CD4-positive, alpha-beta T cell (primary cell): ENCODE results near the gene PADI4. TPM values are rescaled to one million over a fixed set of nuclear protein-coding genes. Genes with fewer than 3 reads are reported as not detected.

Experiments used
- ATAC-seq: fragments of 200-7000 bp; cut with Tn5 transposase; one replicate; pipeline ENCODE4 v1.10.0; 2022; ENCODE audit warnings: mild to moderate bottlenecking; ENCODE audit not compliant: poor library complexity
- CTCF ChIA-PET: fragments of 350-600 bp; sonication (Branson Sonifier 250); formaldehyde crosslinking; loops from one replicate; lab custom pipeline; 2021; ENCODE audit warnings: antibody characterized with exemption, inconsistent platforms; lab: Charles Lee
- POLR2A ChIA-PET: fragments of 350-600 bp; sonication (Branson Sonifier 250); formaldehyde crosslinking; loops from one replicate; lab custom pipeline; 2021; ENCODE audit warnings: antibody characterized with exemption, inconsistent platforms; lab: Charles Lee
- DNase-seq, 14 experiments: peaks; one replicate each; pipeline ENCODE4 v3.0.0-alpha.2; 2013 to 2020; ENCODE audit warnings: mixed read lengths in 2 of 14
- H3K27ac ChIP-seq, 2 donors: one replicate each; pipeline versions ENCODE4 v1.5.1 to v1.7.0; 2013; ENCODE audit warnings: low read length in 2 of 2, low read depth in 1 of 2, mild to moderate bottlenecking in 1 of 2
- H3K27me3 ChIP-seq, 2 experiments: 1 replicate in 1 of 2; 2 replicates in 1 of 2; pipeline versions ENCODE4 v1.6.1 to v1.7.0; 2013; ENCODE audit warnings: low read length in 2 of 2, control low read depth in 1 of 2, mild to moderate bottlenecking in 1 of 2, moderate library complexity in 1 of 2; ENCODE audit not compliant: insufficient read depth in 2 of 2, control insufficient read depth in 1 of 2
- H3K36me3 ChIP-seq: one replicate; pipeline ENCODE4 v1.6.1; 2013; ENCODE audit warnings: low read length, control low read depth; ENCODE audit not compliant: insufficient read depth
- H3K4me1 ChIP-seq: one replicate; pipeline ENCODE4 v1.6.1; 2013; ENCODE audit warnings: low read length, control low read depth; ENCODE audit not compliant: insufficient read depth
- H3K4me3 ChIP-seq: one replicate; pipeline ENCODE4 v1.5.1; 2013; ENCODE audit warnings: mild to moderate bottlenecking, low read length, moderate library complexity
- H3K9me3 ChIP-seq, 2 experiments: 1 replicate in 1 of 2; 2 replicates in 1 of 2; pipeline versions ENCODE4 v1.6.1 to v1.7.0; 2013; ENCODE audit warnings: low read length in 2 of 2, mild to moderate bottlenecking in 2 of 2, control low read depth in 1 of 2, moderate library complexity in 1 of 2; ENCODE audit not compliant: control insufficient read depth in 1 of 2, insufficient read depth in 1 of 2
- H3K27ac Mint-ChIP-seq: one replicate; pipeline ENCODE4 v1.8.0; 2020; ENCODE audit warnings: mixed read lengths
- H3K27me3 Mint-ChIP-seq: one replicate; pipeline ENCODE4 v1.8.0; 2021; ENCODE audit warnings: mixed read lengths
- H3K36me3 Mint-ChIP-seq: one replicate; pipeline ENCODE4 v1.8.0; 2021; ENCODE audit warnings: low read depth, mixed read lengths
- H3K4me1 Mint-ChIP-seq: one replicate; pipeline ENCODE4 v1.8.0; 2021; ENCODE audit warnings: low read depth, mixed read lengths
- H3K4me3 Mint-ChIP-seq: one replicate; pipeline ENCODE4 v1.8.0; 2020; ENCODE audit warnings: mild to moderate bottlenecking, mixed read lengths
- H3K9me3 Mint-ChIP-seq: one replicate; pipeline ENCODE4 v1.8.0; 2020; ENCODE audit warnings: mixed read lengths
- intact Hi-C, 2 experiments: fragments of 100-400 bp; cut with DNase I in 1 of 2; cut with micrococcal nuclease in 1 of 2; formaldehyde crosslinking; loops; one replicate each; pipeline versions ENCODE4 v1.15.1 to v1.9.0; 2023 to 2025; cut with DNase I, micrococcal nuclease
- total RNA-seq, 174 experiments: library from RNA in 2 of 174; stranded (reverse) in 2 of 174; gene quantifications; one replicate each; pipeline ENCODE4 v1.2.3 and lab custom pipeline; 2021 to 2026
- TF ChIP-seq, protein P1 (sequence below): fragments of 200-600 bp; IDR thresholded peaks from one replicate; pipeline ENCODE4 v1.8.0; 2022; ENCODE audit warnings: antibody characterized with exemption, mild to moderate bottlenecking

PADI4 gene
- total RNA-seq, 2 experiments from 2014 or later = 0.41 to 0.75 TPM

DNA sequence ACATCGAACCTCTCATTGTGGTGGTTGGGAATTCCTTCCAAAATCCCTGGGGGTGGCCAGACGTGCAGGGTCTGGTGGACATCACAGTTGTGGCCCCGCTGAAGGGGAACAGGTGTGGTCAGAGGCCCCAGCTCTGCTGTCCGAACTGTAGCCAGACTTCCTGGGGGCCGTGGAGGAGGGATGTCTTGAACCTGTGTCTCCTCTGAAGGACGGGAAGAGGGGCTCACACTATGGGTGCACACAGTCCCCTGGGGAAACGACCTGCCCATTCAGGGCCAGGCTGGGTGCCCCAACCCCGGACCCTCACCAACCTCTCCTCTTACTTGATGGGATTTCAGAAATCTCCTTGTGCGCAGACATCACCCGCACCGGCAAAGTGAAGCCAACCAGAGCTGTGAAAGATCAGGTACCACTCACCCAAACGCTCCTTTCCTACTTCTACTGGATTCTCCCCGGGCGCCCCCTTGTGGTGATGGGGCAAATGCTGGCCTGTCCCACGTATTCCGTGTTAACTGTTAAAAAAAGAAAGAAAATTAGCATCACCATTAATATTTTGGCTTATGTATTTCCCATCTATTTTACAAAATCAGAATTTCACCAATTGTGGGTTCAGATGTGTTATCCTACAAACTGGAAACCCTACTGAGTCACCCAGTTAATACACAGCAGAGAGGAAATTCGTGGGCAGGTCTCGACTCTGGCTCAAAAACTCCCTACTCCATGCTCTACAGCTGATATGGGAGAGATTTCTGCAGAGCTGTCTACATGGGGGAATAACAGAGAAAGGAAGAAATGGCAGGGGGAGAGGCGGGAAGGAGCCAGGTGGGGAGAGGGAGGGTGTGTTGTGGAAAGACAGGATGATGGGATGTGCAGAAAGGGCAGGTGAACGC lies 28.1 kb downstream of the PADI4 start:
- H3K36me3 ChIP-seq = no peaks in the 10 kb centered on the region
- ATAC-seq (peak; percentile 43), DNase-seq (peak; percentile 41 to 71 (median 45))
- H3K4me1 ChIP-seq = peaks cover 3% of the 10 kb centered on the region
- no peak overlapping the region for H3K27ac ChIP-seq
- Mint-ChIP-seq H3K27ac (no peak overlapping the region), H3K36me3 (no peaks in the 10 kb centered on the region), H3K27me3 (peaks cover 25% of the 10 kb centered on the region), H3K4me3 (no peak overlapping the region), H3K4me1 (no peaks in the 10 kb centered on the region), H3K9me3 (no peaks in the 10 kb centered on the region)
- TF ChIP-seq, protein P1, sequence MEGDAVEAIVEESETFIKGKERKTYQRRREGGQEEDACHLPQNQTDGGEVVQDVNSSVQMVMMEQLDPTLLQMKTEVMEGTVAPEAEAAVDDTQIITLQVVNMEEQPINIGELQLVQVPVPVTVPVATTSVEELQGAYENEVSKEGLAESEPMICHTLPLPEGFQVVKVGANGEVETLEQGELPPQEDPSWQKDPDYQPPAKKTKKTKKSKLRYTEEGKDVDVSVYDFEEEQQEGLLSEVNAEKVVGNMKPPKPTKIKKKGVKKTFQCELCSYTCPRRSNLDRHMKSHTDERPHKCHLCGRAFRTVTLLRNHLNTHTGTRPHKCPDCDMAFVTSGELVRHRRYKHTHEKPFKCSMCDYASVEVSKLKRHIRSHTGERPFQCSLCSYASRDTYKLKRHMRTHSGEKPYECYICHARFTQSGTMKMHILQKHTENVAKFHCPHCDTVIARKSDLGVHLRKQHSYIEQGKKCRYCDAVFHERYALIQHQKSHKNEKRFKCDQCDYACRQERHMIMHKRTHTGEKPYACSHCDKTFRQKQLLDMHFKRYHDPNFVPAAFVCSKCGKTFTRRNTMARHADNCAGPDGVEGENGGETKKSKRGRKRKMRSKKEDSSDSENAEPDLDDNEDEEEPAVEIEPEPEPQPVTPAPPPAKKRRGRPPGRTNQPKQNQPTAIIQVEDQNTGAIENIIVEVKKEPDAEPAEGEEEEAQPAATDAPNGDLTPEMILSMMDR = peak; percentile 72
- peaks cover 0 to 4% of the 10 kb centered on the region in 2 experiments for H3K9me3 ChIP-seq
- H3K4me3 ChIP-seq = no peak overlapping the region
- peaks cover 2 to 3% of the 10 kb centered on the region in 2 experiments for H3K27me3 ChIP-seq
- ChIA-PET POLR2A (no interaction called here), CTCF (no interaction called here)
- intact Hi-C loops = loop anchor here (5.0 to 10.0 kb wide), 3 partner anchors 209 to 274 kb away; no protein-coding TSS in a partner anchor

DNA sequence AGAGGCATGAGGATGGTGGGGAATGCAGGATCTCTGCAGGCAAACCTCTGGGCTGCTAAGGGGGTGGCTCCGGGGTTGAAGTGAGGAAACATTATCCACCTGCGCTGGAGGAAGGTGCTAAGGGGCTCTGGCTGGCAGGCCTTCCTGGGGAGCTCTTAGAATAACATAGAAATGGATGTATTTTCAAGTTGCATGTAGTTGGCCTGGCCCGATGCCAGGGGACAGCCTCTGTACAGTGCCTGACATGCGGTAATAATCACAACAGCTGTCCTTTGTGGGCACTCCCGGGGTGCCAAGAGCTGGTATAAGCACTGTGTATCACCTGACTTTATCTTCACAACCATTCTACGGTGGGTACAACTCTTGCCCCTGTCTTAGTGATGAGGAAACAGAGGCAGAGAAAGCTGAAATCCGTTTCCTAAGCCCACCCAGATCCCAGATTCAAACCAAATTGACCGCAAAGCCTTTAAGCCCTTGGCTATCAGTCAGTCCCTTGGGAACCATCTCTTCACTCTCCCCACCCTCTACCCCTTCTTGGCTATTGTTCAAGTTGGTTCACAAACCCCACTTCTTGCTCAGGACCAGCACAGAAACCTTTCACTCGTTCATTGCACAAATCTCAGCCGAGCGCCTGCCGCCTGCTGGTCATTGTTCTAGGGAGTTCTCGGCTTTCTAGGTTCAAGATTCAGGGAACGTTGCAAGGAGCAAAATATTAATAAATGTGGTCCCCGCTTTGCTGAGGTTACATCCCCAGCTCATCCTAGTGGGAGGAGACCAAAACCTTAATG lies 30.9 kb downstream of the PADI4 start:
- no peak overlapping the region for H3K4me3 Mint-ChIP-seq

DNA sequence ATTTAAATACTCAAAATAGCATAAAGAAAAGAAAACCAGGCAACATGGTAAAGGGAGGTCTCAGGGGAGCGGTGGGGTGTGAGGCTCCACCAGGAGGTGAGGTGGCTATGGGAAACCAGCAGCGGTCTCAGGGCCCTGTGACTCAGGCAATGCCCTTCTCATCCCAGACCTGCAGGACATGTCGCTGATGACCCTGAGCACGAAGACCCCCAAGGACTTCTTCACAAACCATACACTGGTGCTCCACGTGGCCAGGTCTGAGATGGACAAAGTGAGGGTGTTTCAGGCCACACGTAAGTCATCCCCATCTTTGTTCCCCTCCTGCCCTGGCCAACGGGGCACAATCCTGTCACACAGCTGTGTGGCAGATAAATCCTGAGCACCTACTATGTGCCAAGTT lies 31.5 kb downstream of the PADI4 start:
- H3K36me3 Mint-ChIP-seq = no peaks in the 10 kb centered on the region
- Histone ChIP-seq H3K27ac (no peak overlapping the region), H3K36me3 (no peaks in the 10 kb centered on the region), H3K4me1 (peaks cover 3% of the 10 kb centered on the region), H3K9me3 (no peaks in the 10 kb centered on the region), H3K27me3 (no peaks in the 10 kb centered on the region), H3K4me3 (no peak overlapping the region)
- H3K4me1 Mint-ChIP-seq = no peaks in the 10 kb centered on the region
- ChIA-PET POLR2A (interaction anchor here (0.6 kb wide), 1 partner anchor 23 kb away, joined by 3 read pairs; no protein-coding TSS in a partner anchor), CTCF (no interaction called here)
- H3K9me3 Mint-ChIP-seq = peaks cover 4% of the 10 kb centered on the region
- DNase-seq = no peak
- no peak for ATAC-seq
- TF ChIP-seq, protein P1 = no peak
- intact Hi-C loops = loop anchor here (5.0 to 10.0 kb wide), 3 partner anchors 212 to 277 kb away; no protein-coding TSS in a partner anchor
- no peak overlapping the region for H3K27ac Mint-ChIP-seq
- H3K27me3 Mint-ChIP-seq = peaks cover 18% of the 10 kb centered on the region
- H3K4me3 Mint-ChIP-seq = no peak overlapping the region

More for the DNA sequence above, 30.9 kb downstream of the PADI4 start:
- Mint-ChIP-seq H3K36me3 (no peaks in the 10 kb centered on the region), H3K27me3 (peaks cover 16% of the 10 kb centered on the region), H3K4me1 (no peaks in the 10 kb centered on the region), H3K9me3 (peaks cover 1% of the 10 kb centered on the region), H3K27ac (no peak overlapping the region)
- TF ChIP-seq, protein P1 = no peak
- Histone ChIP-seq H3K27ac (no peak overlapping the region), H3K4me1 (peaks cover 3% of the 10 kb centered on the region), H3K9me3 (no peaks in the 10 kb centered on the region), H3K4me3 (no peak overlapping the region), H3K27me3 (no peaks in the 10 kb centered on the region), H3K36me3 (no peaks in the 10 kb centered on the region)
- ATAC-seq (no peak), DNase-seq (no peak)
- ChIA-PET POLR2A (interaction anchor here (0.6 kb wide), 1 partner anchor 23 kb away, joined by 3 read pairs; no protein-coding TSS in a partner anchor), CTCF (interaction anchor here (0.6 kb wide), 1 partner anchor 9 kb away, joined by 3 read pairs; no protein-coding TSS in a partner anchor)
- intact Hi-C loops = loop anchor here (5.0 to 10.0 kb wide), 3 partner anchors 212 to 277 kb away; no protein-coding TSS in a partner anchor
